WI38 (cell line): ENCODE data around the gene PSMC5.
A peak's percentile ranks its signal among the peaks of the same experiment; 100 is the strongest.

Experiments
- H3K4me3 ChIP-seq: 2 replicates; pipeline ENCODE4 v1.5.1; 2011; ENCODE audit warnings: low read depth, mild to moderate bottlenecking, control low read depth, low read length
- CTCF ChIP-seq: IDR thresholded peaks from 2 replicates; pipeline ENCODE4 v1.5.1; 2012; ENCODE audit warnings: low read depth, mild to moderate bottlenecking, control low read depth, low read length

The PSMC5 gene

DNA sequence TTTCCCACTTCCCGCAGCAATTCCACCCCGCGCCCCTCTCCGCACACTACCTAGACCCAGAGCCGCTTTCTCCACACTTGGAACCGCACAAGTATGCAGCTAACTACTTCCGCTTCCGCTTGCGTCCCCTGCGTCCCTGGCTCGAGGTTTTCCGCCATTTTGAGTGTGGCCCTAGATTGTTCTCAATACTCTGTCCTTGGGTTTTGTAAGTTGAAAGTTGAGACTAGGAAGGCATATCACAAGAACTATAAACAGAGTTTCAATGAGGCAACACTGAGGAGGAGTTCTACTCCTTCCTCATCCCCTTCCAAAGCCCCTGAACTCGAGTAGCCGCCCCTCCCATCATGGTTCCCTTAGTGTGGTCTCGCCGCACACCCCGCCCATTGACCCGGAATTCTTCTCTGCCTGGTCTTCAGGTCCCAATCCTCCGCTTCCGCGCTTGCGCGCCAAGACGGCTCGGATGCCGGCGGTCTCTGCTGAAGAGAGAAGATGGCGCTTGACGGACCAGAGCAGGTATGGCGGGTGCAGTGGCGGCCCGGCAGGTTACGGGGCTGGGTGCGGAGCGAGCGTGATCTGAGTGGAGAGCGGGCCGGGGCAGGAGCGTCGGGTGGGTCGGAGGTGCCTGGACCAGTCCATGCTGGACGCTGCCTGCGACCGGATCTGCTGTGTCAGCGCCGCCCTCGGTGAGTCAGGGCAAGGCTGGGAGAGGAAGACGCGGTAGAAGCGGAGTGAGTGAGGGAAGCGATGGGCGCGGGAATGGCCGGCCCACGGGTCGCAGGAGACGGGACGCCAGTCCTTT lies at the start of gene PSMC5, which contains the start of gene FTSJ3:
PSMC5 (plus strand) TSS at position 430 of the 799 bp plus-strand sequence; CDS start at position 490, 60 bp downstream.
FTSJ3 (minus strand) TSS at position 662 of the 799 bp plus-strand sequence. CDS start 761 bp downstream, outside the sequence.
- H3K4me3 ChIP-seq = peak within 1 kb of the TSS; percentile 96
- TF ChIP-seq CTCF = peak; percentile 17; the same call in 1 of the 2 replicates

- TF ChIP-seq CTCF = no peak
- H3K4me3 ChIP-seq = no peak overlapping the region
Observed at GRCh38 chr17:63780507-63780906, 46.7 kb upstream of the PSMC5 start.

GRCh38 chr17:63780928-63781327 lies 46.3 kb upstream of the PSMC5 start:
- H3K4me3 ChIP-seq = no peak overlapping the region
- no peak for TF ChIP-seq CTCF

GRCh38 chr17:63783522-63783921 lies 43.7 kb upstream of the PSMC5 start:
- H3K4me3 ChIP-seq = no peak overlapping the region
- no peak for TF ChIP-seq CTCF

DNA sequence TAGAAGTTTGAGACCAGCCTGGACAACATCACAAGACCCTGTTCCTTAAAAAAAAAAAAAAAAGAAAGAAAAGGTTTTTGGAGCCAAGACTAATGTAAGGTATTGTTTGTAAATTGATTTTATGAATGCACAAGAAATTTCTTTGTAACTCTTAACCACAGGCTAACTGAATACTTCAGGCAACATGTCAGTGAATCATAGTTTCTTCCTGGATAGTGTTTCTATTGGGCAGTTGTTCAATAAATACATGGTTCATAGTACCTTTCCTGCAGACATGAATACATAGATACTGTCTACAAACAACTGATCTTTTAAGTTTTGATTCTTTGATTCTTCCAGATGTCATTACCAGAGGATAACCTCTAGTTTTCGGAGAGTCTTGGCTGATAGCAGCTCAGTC lies 41.7 kb upstream of the PSMC5 start:
- no peak for TF ChIP-seq CTCF
- no peak overlapping the region for H3K4me3 ChIP-seq

- H3K4me3 ChIP-seq = no peak overlapping the region
- TF ChIP-seq CTCF = no peak
Observed at GRCh38 chr17:63786117-63786516, 41.1 kb upstream of the PSMC5 start.

GRCh38 chr17:63786971-63787711 lies 40.1 kb upstream of the PSMC5 start:
- H3K4me3 ChIP-seq = no peak overlapping the region
- no peak for TF ChIP-seq CTCF
